GM18520 (cell line): ENCODE measurements around the gene RRP9.
"Not testable (repeated sequence)": the region's sequence is repeated elsewhere in the genome, so short reads cannot be mapped to it uniquely, and the experiment has no call there.

ENCODE experiments used
- ATAC-seq: cut with Tn5 transposase; IDR thresholded peaks from one replicate; pipeline ENCODE4 v1.9.1; 2021; ENCODE audit not compliant: unreplicated experiment

Gene RRP9

DNA sequence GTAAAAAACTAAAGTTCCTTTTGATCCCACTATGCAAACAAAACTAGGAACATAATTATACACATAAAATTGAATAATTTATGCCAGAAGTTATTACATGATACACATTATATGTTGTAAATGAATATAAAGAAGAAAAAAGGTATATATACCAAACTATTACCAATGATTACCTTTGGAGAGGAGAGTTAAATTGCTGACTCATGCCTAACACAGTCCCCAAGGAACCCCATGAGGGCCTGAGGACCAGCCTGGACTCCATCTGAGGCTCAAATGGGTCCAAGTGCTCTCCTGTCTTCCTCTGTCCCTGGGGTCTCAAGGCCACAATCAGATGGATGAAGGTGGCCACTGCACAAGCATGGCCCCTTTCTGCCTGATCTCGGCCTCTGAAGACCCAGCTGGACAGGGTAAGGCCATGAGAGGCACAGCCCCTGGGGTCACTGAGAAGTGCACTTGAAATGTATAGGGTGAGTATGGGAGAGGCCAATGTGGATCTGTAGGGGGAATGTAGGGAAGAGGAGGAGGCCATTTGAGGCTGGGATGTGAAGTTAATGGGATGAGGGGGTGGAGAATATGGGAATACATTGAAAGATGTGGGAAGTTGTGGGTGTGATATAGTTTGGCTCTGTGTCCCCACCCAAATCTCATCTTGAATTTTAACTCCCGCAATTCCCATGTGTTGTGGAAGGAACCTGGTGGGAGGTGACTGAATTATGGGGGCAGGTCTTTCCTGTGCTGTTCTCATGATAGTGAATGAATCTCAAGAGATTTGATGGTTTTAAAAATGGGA lies 37.5 kb downstream of the RRP9 start:
- no peak for ATAC-seq

DNA sequence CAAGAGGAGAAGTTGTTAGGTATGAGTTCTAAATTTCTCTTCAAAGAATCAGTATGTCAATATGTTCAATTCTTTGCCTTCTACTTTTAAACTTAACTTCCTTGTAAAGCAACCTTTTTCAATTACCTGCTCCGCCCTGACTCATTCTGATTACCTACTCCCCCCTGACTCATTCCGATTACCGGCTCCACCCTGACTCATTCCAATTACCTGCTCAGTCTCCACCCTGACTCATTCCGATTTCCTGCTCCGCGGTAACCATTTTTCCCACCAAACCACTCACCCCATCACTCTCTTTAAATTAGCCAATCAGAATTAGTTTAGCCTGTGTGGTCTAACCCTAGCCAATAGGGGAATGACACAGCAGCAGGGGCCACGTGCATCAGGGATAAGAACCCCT lies 39.3 kb downstream of the RRP9 start:
- ATAC-seq, result not testable (repeated sequence)

DNA sequence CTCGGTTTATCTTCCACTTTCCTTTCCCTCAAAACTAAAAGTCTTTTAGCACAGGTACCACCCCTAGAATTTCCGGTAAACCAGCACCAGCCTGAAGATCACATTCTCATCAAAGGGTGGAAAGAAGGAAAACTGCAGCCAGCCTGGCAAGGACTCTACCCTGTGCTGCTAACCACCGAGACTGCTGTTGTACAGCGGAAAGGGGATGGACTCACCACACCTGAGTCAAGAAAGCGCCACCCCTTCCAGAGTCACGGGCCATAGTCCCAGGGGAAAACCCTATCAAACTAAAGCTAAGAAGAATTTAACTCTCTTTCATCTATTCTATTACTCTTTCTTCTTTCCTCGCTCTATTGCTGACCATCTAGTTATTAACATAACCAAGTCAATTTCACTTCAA lies 41.7 kb downstream of the RRP9 start:
- ATAC-seq, result not testable (repeated sequence)

- no peak for ATAC-seq
Measured at GRCh38 chr3:51897391-51897790, 44.3 kb downstream of the RRP9 start.

GRCh38 chr3:51896607-51897305 lies 44.9 kb downstream of the RRP9 start:
- ATAC-seq, result no peak

GRCh38 chr3:51894939-51895338 lies 46.8 kb downstream of the RRP9 start:
- no peak for ATAC-seq

GRCh38 chr3:51894391-51894790 lies 47.3 kb downstream of the RRP9 start:
- no peak for ATAC-seq

DNA sequence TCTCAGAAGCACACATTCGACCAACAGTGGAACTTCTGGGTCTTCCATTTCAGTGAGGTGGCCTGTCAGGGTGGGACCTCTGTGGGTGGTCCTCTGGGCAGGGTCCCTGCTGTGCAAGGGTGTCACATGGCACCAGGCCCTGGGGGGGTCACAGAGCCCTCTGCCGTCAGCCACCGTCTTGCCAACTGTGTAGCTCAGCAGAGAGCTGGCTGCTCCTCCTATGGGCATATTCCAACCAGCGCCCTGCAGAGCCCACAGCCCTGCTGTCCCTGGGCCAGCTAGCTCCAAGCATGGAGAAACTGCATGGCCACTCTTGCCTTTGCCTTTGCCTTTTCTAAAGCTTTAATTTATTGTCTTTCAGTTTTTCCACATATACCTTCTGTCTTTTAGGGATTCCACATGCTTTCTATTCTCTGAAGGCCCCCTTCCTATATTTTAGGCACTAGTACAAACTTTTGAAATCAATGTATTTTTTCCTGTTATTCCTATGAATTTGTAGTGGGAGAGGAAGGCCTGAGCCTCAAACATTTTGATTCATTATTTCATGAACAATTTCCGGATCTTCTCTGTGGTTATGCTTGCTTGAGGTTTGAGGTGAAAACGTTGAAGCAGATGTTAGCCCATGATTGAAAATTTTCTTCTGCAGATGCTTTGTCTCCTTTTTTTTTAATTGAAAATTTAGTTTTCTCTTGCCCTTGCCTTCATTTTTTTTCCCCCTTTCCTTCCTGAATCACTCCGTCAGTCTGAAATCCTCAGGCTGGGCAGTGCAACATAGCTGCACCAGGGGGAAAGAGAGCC lies 50.3 kb downstream of the RRP9 start:
- ATAC-seq, result no peak

- ATAC-seq, result no peak
Measured at GRCh38 chr3:51888463-51889105, 53.1 kb downstream of the RRP9 start.

DNA sequence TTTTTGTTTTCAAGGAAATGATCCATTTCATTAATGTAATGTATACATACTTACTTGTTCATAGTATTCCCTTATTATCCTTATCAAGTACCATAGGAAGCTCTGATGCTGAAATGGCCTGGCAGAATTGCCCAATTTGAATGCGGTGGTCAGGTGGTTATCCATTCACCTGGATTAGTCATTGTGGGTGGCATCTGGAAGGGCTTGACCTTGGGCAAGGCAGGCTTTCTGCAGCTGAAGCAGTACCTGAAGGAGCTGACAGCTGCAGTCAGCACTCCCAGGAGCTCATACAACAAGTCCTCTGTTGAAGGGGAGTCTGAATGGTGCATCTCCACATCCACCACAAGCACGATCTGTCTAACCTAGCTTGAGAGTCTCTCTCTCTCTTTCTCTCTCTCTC lies 54.1 kb downstream of the RRP9 start:
- ATAC-seq, result no peak

GRCh38 chr3:51886447-51886846 lies 55.3 kb downstream of the RRP9 start:
- ATAC-seq, result no peak
